Upper lobe of right lung (tissue), 1 donor: Measurements from ENCODE around the gene CCL24. TPM values are rescaled to one million over a fixed set of nuclear protein-coding genes. Genes with fewer than 3 reads are reported as not detected.

ENCODE experiments used
- ATAC-seq: fragments of 200-7000 bp; cut with Tn5 transposase; one replicate; pipeline ENCODE4 v1.9.1; 2020; ENCODE audit warnings: mild to moderate bottlenecking, moderate library complexity
- DNase-seq: peaks from one replicate; pipeline ENCODE4 v3.0.0-alpha.2; 2020
- H3K27ac ChIP-seq: fragments of 200-600 bp; one replicate; pipeline ENCODE4 v1.8.0; 2022
- H3K27me3 ChIP-seq: fragments of 200-600 bp; one replicate; pipeline ENCODE4 v1.8.0; 2022; ENCODE audit warnings: mild to moderate bottlenecking
- H3K36me3 ChIP-seq: fragments of 200-600 bp; one replicate; pipeline ENCODE4 v1.8.0; 2022
- H3K4me1 ChIP-seq: fragments of 200-600 bp; one replicate; pipeline ENCODE4 v1.8.0; 2022
- H3K4me3 ChIP-seq: fragments of 200-600 bp; one replicate; pipeline ENCODE4 v1.8.0; 2022; ENCODE audit warnings: mild to moderate bottlenecking
- H3K9me3 ChIP-seq: fragments of 200-600 bp; one replicate; pipeline ENCODE4 v1.8.0; 2022
- CTCF ChIP-seq: fragments of 200-600 bp; IDR thresholded peaks from one replicate; pipeline ENCODE4 v1.8.0; 2022; ENCODE audit warnings: antibody characterized with exemption
- intact Hi-C: fragments of 100-400 bp; cut with DNase I; formaldehyde crosslinking; loops from one replicate; pipeline ENCODE4 v1.11.0; 2022
- total RNA-seq: library from RNA; stranded (reverse); fragmentation: NEBNext Ultra II Directional; extraction: Animal tissue kit (Norgen Biotek cat#: 25700); gene quantifications from one replicate; pipeline ENCODE4 v1.2.1, GENCODE V29; 2021
- donor health status: DM: no; HTN: yes; CAD: no; lungs with severe emphysema.

Gene CCL24
- total RNA-seq, 1 donor from 2014 or later = 4.8 TPM

DNA sequence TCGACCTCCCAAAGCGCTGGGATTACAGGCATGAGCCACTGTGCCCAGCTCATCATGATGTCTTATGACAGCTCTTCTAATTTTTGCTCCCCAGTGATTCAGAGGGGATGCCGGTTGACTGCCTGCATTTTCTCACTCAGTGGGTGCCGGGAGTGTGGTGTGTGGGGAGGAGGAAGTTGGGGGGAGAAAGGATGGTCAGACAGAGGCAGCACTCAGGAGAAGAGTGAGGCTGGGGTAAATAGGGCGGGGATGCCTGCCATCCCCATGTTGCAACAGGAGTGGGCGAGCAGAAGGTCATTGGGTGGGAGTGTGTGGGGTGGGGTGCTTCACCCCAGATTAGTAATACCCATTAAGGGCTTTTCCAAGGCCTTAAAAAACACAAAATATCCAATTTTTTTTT is 3.5 kb upstream of the CCL24 start:
- Histone ChIP-seq H3K36me3 (no peaks in the 10 kb centered on the region), H3K9me3 (no peaks in the 10 kb centered on the region), H3K4me3 (no peak overlapping the region), H3K27ac (no peak overlapping the region), H3K27me3 (no peaks in the 10 kb centered on the region), H3K4me1 (no peaks in the 10 kb centered on the region)
- DNase-seq = no peak
- TF ChIP-seq CTCF = no peak
- peak; percentile 69 for ATAC-seq
- intact Hi-C loops = no loop called here

DNA sequence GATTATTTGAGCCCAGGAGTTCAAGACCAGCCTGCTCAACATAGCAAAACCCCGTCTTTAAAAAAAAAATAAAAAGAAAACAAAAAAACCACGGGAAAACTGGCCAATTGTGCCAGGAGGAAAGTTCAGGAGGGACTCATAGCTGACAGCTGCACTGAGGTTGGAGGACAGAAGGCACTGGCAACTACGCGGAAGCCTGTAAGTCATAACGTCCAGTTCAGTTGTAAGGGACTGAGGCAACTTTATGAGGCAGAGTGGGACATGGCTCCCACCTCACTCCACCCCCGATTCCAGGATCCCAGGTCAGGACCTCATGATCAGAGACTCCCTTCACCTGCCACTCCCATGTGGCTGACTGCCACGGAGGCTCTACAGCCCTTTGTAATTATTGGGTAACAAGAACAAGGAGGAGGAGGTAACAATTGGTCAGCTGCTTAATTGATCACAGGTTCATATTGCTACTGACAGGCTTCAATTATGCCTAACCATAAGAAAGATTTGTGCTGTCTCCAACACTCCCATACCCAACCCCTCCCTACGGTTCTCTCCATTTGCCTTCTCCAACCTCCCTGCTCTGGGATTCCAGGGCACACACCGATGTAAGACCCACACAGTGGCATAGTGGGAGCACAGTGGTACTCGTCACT is 1.9 kb upstream of the CCL24 start:
- H3K36me3 ChIP-seq = no peaks in the 10 kb centered on the region
- H3K4me1 ChIP-seq = no peaks in the 10 kb centered on the region
- no peak for ATAC-seq
- no peak for DNase-seq
- H3K27ac ChIP-seq = no peak overlapping the region
- intact Hi-C loops = no loop called here
- no peaks in the 10 kb centered on the region for H3K27me3 ChIP-seq
- TF ChIP-seq CTCF = no peak
- H3K9me3 ChIP-seq = no peaks in the 10 kb centered on the region
- H3K4me3 ChIP-seq = no peak overlapping the region

DNA sequence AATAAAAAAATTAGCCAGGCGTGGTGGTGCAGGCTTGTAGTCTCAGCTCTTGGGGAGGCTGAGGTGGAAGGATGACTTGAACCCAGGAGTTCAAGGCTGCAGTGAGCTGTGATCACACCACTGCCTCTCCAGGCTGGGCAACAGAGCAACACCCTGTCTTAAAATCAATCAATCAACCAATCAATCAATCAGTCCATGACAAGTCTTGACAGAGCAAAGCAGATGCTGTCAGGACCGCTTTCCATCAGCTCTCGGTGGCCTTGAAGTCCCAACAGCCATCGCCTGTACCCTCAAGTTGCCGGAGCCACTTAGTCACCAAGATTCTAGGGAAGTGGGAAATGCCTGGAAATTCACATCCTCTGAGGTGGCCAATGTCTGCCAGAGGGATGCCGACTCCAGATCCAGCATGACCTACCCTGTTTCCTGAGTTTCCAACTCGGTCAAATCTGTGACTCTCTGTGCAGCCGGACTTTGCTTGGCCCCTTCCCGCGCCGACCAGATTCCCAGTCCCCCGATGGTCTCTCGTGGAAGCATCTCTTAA is 871 bp upstream of the CCL24 start:
- TF ChIP-seq CTCF = no peak
- H3K9me3 ChIP-seq = no peaks in the 10 kb centered on the region
- H3K27me3 ChIP-seq = no peaks in the 10 kb centered on the region
- no peaks in the 10 kb centered on the region for H3K36me3 ChIP-seq
- H3K4me1 ChIP-seq = no peaks in the 10 kb centered on the region
- DNase-seq = no peak
- no peak overlapping the region for H3K4me3 ChIP-seq
- no peak overlapping the region for H3K27ac ChIP-seq
- no peak for ATAC-seq
- intact Hi-C loops = no loop called here

GRCh38 chr7:75813084-75813483 is 522 bp downstream of the CCL24 start:
- H3K27me3 ChIP-seq = no peaks in the 10 kb centered on the region
- no peak overlapping the region for H3K27ac ChIP-seq
- no peak for TF ChIP-seq CTCF
- H3K9me3 ChIP-seq = no peaks in the 10 kb centered on the region
- ATAC-seq = no peak
- H3K36me3 ChIP-seq = no peaks in the 10 kb centered on the region
- intact Hi-C loops = no loop called here
- no peaks in the 10 kb centered on the region for H3K4me1 ChIP-seq
- no peak for DNase-seq
- H3K4me3 ChIP-seq = no peak overlapping the region

DNA sequence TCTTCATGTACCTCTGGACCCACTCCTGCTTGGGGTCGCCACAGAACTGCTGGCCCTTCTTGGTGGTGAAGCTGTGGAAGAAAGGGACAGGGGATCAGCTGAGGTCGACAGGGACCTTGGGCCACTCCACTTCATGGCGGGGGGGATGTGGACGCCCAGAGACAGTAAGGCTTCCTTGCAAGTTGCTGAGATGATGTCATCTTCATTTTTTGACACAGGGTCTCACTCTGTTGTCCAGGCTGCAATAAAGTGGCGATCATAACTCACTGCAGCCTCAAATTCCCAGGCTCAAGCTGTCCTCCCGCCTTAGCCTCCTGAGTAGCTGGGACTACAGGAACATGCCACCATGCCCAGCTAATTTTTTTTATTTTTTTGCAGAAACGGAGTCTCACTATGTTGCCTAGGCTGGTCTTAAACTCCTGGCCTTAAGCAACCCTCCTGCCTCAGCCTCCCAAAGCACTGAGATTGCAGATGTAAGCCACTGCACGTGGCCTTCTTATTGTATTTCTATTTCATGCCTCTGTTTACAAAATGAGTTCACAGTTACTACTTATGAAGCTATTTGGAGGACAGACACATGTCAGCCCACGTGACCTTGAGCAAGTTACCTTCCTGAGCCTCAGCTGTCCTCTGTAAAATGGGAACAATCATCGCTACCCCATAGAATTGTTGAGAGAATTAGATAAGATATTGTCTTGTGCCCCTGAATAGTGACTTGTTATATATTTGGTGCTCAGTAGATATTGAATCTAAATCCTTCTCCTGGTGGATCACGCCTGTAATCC is 1.5 kb downstream of the CCL24 start:
- no peaks in the 10 kb centered on the region for H3K36me3 ChIP-seq
- H3K27me3 ChIP-seq = no peaks in the 10 kb centered on the region
- ATAC-seq (no peak), DNase-seq (no peak)
- intact Hi-C loops = no loop called here
- no peak overlapping the region for H3K27ac ChIP-seq
- H3K9me3 ChIP-seq = peaks cover under 1% of the 10 kb centered on the region
- no peaks in the 10 kb centered on the region for H3K4me1 ChIP-seq
- H3K4me3 ChIP-seq = no peak overlapping the region
- no peak for TF ChIP-seq CTCF
